CD14-positive monocyte (primary cell): Measurements from ENCODE around the gene CUBN. TPM values are rescaled to one million over a fixed set of nuclear protein-coding genes. Genes with fewer than 3 reads are reported as not detected.

Source experiments
- DNase-seq, 3 donors: peaks; one replicate each; pipeline ENCODE4 v3.0.0-alpha.2; 2011 to 2022
- H2AFZ ChIP-seq: 2 replicates; pipeline ENCODE4 v1.6.0; 2012; ENCODE audit warnings: mild to moderate bottlenecking, low read depth, low read length, inconsistent platforms; ENCODE audit not compliant: insufficient read depth, poor library complexity, severe bottlenecking
- H3K27ac ChIP-seq, 2 donors: 1 replicate in 1 of 2; 2 replicates in 1 of 2; pipeline ENCODE4 v1.5.1; 2012 to 2013; ENCODE audit warnings: low read length in 2 of 2, control low read depth in 1 of 2, inconsistent platforms in 1 of 2, low read depth in 1 of 2, mild to moderate bottlenecking in 1 of 2
- H3K27me3 ChIP-seq, 2 donors: one replicate each; pipeline versions ENCODE4 v1.6.0 to v1.6.1; 2011 to 2013; ENCODE audit warnings: low read length in 2 of 2; ENCODE audit not compliant: control insufficient read depth in 2 of 2, insufficient read depth in 2 of 2
- H3K36me3 ChIP-seq, 2 donors: replicated peaks in 1 of 2; 1 replicate in 1 of 2; 2 replicates in 1 of 2; pipeline versions ENCODE4 v1.5.1 to v1.6.1; 2012 to 2013; ENCODE audit warnings: low read length in 2 of 2, control low read depth in 1 of 2, inconsistent platforms in 1 of 2, mild to moderate bottlenecking in 1 of 2; ENCODE audit not compliant: insufficient read depth in 2 of 2, control insufficient read depth in 1 of 2
- H3K4me1 ChIP-seq, 2 donors: 1 replicate in 1 of 2; 2 replicates in 1 of 2; pipeline versions ENCODE4 v1.5.1 to v1.6.1; 2012 to 2013; ENCODE audit warnings: low read length in 2 of 2, control low read depth in 1 of 2, inconsistent platforms in 1 of 2, mild to moderate bottlenecking in 1 of 2, moderate library complexity in 1 of 2; ENCODE audit not compliant: insufficient read depth in 2 of 2, control insufficient read depth in 1 of 2
- H3K4me2 ChIP-seq: replicated peaks from 2 replicates; pipeline ENCODE3; 2012; ENCODE audit warnings: low read length, moderate library complexity, mild to moderate bottlenecking; ENCODE audit not compliant: poor library complexity, severe bottlenecking; ENCODE audit errors: extremely low read depth
- H3K4me3 ChIP-seq, 3 experiments: fragments of 200-600 bp in 1 of 3; sonication (generic) in 1 of 3; replicated peaks in 1 of 3; 1 replicate in 2 of 3; 2 replicates in 1 of 3; pipeline ENCODE4 v1.5.1; 2011 to 2013; ENCODE audit warnings: low read length in 3 of 3, mild to moderate bottlenecking in 3 of 3, control low read depth in 2 of 3, low read depth in 2 of 3, inconsistent platforms in 1 of 3, moderate library complexity in 1 of 3
- H3K79me2 ChIP-seq: 2 replicates; pipeline ENCODE4 v1.6.0; 2012; ENCODE audit warnings: mild to moderate bottlenecking, control low read depth, inconsistent platforms, low read length, moderate library complexity; ENCODE audit not compliant: insufficient read depth
- H3K9ac ChIP-seq: 2 replicates; pipeline ENCODE4 v1.6.0; 2017; ENCODE audit warnings: low read length, mild to moderate bottlenecking; ENCODE audit not compliant: insufficient read depth, poor library complexity, severe bottlenecking
- H3K9me3 ChIP-seq, 2 donors: replicated peaks in 1 of 2; 1 replicate in 1 of 2; 2 replicates in 1 of 2; pipeline versions ENCODE4 v1.5.1 to v1.6.1; 2012 to 2013; ENCODE audit warnings: low read length in 2 of 2, control low read depth in 1 of 2; ENCODE audit not compliant: control insufficient read depth in 1 of 2, insufficient read depth in 1 of 2
- H4K20me1 ChIP-seq: 2 replicates; pipeline ENCODE4 v1.6.0; 2012; ENCODE audit warnings: mild to moderate bottlenecking, low read length, control low read depth, moderate library complexity; ENCODE audit not compliant: insufficient read depth
- H3K27ac Mint-ChIP-seq, 7 donors: one replicate each; pipeline ENCODE4 v1.8.0; 2020; ENCODE audit warnings: mild to moderate bottlenecking in 7 of 7, mixed read lengths in 7 of 7, moderate library complexity in 6 of 7, inconsistent platforms in 2 of 7
- H3K27me3 Mint-ChIP-seq, 3 donors: one replicate each; pipeline ENCODE4 v1.8.0; 2021 to 2022; ENCODE audit warnings: low read depth in 3 of 3, mild to moderate bottlenecking in 3 of 3, mixed read lengths in 3 of 3, moderate library complexity in 3 of 3, inconsistent platforms in 1 of 3
- H3K36me3 Mint-ChIP-seq, 2 donors: one replicate each; pipeline ENCODE4 v1.8.0; 2020; ENCODE audit warnings: mixed read lengths in 2 of 2, inconsistent platforms in 1 of 2, mild to moderate bottlenecking in 1 of 2
- H3K4me1 Mint-ChIP-seq: one replicate; pipeline ENCODE4 v1.8.0; 2020; ENCODE audit warnings: mild to moderate bottlenecking, mixed read lengths
- H3K4me3 Mint-ChIP-seq, 2 donors: one replicate each; pipeline ENCODE4 v1.8.0; 2020; ENCODE audit warnings: mild to moderate bottlenecking in 2 of 2, mixed read lengths in 2 of 2, moderate library complexity in 1 of 2
- H3K9me3 Mint-ChIP-seq, 7 donors: one replicate each; pipeline ENCODE4 v1.8.0; 2020 to 2022; ENCODE audit warnings: mixed read lengths in 7 of 7, mild to moderate bottlenecking in 6 of 7, moderate library complexity in 6 of 7, inconsistent platforms in 2 of 7
- WGBS: methylation state at CpG from one replicate; pipeline ENCODE4 v1.1.5; 2013; ENCODE audit warnings: missing lambda C conversion rate; ENCODE audit not compliant: insufficient coverage; 5-methylcytosine and 5-hydroxymethylcytosine counted together
- intact Hi-C, 2 donors: fragments of 100-400 bp; cut with micrococcal nuclease; formaldehyde crosslinking; loops; one replicate each; pipeline versions ENCODE4 v1.15.0 to v1.15.1; 2023
- polyA plus RNA-seq, 3 donors: library from polyadenylated mRNA; depleted of rRNA in 1 of 3; unstranded in 2 of 3; stranded (reverse) in 1 of 3; fragments of 300-500 nt in 2 of 3; fragments of >200 nt in 1 of 3; fragmentation: Illumina TruSeq in 2 of 3; gene quantifications; 1 replicate in 2 of 3; 2 replicates in 1 of 3; pipeline ENCODE4 v1.2.3, GENCODE V29; 2012 to 2021
- TF ChIP-seq, protein P1 (sequence below): fragments of 200-600 bp; IDR thresholded peaks from one replicate; pipeline ENCODE4 v1.8.0; 2022; ENCODE audit warnings: antibody characterized with exemption, mild to moderate bottlenecking

The CUBN gene
- polyA plus RNA-seq, 3 donors, result 0.95 TPM; not detected in 2

DNA sequence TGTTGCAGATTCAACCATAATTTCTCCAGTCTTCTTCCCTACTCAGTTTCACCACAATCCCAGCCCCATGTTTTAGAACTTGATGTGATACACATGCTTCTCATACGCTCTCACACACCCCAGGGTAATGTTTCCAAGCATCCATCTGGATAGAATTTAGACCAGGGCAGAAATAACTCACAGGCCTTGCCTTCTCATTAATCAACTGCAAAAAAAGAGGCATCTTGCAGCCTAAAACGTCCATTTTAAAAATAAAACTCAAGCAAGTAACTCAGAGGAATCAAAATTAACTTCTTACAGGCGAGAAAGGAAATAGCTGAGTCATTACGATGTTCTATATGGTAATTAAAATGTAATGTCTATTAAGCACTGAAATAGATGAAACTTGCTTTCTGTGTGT, 185.2 kb downstream of the CUBN start:
- WGBS, result no CpG with 5 or more reads among the region's 4 CpGs
- no peak overlapping the region for H3K4me2 ChIP-seq
- Mint-ChIP-seq H3K4me1 (peaks cover 24% of the 10 kb centered on the region), H3K36me3 (no peaks in the 10 kb centered on the region), H3K27ac (no peak overlapping the region), H3K27me3 (peaks cover 1 to 3% (median 2%) of the 10 kb centered on the region in 3 donors), H3K4me3 (no peak overlapping the region), H3K9me3 (peaks cover 0 to 1% (median 0%) of the 10 kb centered on the region in 7 donors)
- H3K27me3 ChIP-seq, result no peaks in the 10 kb centered on the region
- no peaks in the 10 kb centered on the region for H4K20me1 ChIP-seq
- no peaks in the 10 kb centered on the region for H3K9me3 ChIP-seq
- intact Hi-C loops, result no loop called here
- no peak overlapping the region for H3K9ac ChIP-seq
- peaks cover 7 to 20% of the 10 kb centered on the region in 2 donors for H3K4me1 ChIP-seq
- TF ChIP-seq, protein P1, sequence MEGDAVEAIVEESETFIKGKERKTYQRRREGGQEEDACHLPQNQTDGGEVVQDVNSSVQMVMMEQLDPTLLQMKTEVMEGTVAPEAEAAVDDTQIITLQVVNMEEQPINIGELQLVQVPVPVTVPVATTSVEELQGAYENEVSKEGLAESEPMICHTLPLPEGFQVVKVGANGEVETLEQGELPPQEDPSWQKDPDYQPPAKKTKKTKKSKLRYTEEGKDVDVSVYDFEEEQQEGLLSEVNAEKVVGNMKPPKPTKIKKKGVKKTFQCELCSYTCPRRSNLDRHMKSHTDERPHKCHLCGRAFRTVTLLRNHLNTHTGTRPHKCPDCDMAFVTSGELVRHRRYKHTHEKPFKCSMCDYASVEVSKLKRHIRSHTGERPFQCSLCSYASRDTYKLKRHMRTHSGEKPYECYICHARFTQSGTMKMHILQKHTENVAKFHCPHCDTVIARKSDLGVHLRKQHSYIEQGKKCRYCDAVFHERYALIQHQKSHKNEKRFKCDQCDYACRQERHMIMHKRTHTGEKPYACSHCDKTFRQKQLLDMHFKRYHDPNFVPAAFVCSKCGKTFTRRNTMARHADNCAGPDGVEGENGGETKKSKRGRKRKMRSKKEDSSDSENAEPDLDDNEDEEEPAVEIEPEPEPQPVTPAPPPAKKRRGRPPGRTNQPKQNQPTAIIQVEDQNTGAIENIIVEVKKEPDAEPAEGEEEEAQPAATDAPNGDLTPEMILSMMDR, result no peak
- no peak for DNase-seq
- H3K4me3 ChIP-seq, result no peak overlapping the region
- no peak overlapping the region for H3K27ac ChIP-seq
- H2AFZ ChIP-seq, result no peak overlapping the region
- no peaks in the 10 kb centered on the region for H3K79me2 ChIP-seq
- no peaks in the 10 kb centered on the region for H3K36me3 ChIP-seq

DNA sequence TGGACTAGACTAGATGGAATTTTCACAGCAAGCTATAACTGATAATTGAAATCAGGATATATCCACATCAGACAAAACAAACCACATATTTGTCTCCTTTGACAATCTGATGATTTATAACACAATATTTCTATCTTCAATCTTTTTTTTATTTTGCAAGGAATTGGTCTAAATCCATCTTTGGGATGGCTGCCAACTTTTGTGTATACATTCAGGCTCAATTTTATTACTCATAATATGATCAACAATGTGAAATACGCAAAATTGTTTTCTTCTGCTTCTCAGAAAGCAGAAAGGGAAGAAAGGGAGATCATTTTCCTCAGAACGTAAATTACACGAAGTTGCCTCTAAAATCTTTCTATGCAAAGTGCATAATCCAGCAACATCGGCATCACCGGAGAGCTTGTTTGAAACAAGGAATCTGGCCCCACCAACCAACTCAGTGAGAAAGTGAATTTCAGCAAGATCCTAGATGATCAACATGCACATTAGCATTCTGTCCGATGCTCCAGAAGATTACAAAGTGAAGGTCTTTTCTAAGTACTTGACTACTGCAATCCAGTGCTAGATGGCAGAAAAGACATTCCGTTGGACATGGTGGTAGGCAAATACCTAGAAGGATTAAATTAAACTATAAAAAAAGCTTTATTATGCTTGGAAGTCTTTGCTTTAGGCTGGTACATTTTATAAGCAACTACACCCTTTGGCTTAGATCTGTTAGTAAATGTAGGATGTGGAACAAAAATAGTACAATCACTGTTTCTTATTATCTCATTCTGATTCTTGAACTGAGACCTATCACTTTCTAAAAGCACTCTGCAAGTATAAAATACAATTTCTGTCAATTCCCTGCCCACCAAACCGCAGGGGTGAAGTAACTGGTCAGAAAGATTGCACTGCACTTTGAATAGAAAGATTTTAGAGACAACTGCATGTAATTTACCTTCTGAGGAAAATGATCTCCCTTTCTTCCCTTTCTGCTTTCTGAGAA, 186.0 kb downstream of the CUBN start:
- H3K4me2 ChIP-seq, result no peak overlapping the region
- no peak overlapping the region for H3K27ac ChIP-seq
- no peak overlapping the region for H2AFZ ChIP-seq
- 83% methylated on average over 3 of the region's 8 CpGs for WGBS
- Mint-ChIP-seq H3K4me3 (no peak overlapping the region), H3K27ac (no peak overlapping the region), H3K9me3 (peaks cover 0 to 1% (median 0%) of the 10 kb centered on the region in 7 donors), H3K27me3 (peaks cover 1 to 2% (median 1%) of the 10 kb centered on the region in 3 donors), H3K4me1 (peaks cover 24% of the 10 kb centered on the region), H3K36me3 (no peaks in the 10 kb centered on the region)
- peaks cover 7 to 20% of the 10 kb centered on the region in 2 donors for H3K4me1 ChIP-seq
- H3K27me3 ChIP-seq, result no peaks in the 10 kb centered on the region
- TF ChIP-seq, protein P1, result no peak
- no peak overlapping the region for H3K4me3 ChIP-seq
- no peaks in the 10 kb centered on the region for H3K9me3 ChIP-seq
- H3K36me3 ChIP-seq, result no peaks in the 10 kb centered on the region
- no peaks in the 10 kb centered on the region for H4K20me1 ChIP-seq
- intact Hi-C loops, result no loop called here
- DNase-seq, result no peak
- H3K9ac ChIP-seq, result no peak overlapping the region
- no peaks in the 10 kb centered on the region for H3K79me2 ChIP-seq
